NCI-H146 treated with DMSO at 0.1 percent for 48 hours (cell line): ENCODE measurements around the gene LRPPRC.
"Not testable (repeated sequence)": the region's sequence is repeated elsewhere in the genome, so short reads cannot be mapped to it uniquely, and the experiment has no call there.

Experiments
- DNase-seq: peaks from one replicate; lab custom pipeline; 2025; ENCODE audit not compliant: unreplicated experiment; lab: John Stamatoyannopoulos, UW

Gene LRPPRC

DNA sequence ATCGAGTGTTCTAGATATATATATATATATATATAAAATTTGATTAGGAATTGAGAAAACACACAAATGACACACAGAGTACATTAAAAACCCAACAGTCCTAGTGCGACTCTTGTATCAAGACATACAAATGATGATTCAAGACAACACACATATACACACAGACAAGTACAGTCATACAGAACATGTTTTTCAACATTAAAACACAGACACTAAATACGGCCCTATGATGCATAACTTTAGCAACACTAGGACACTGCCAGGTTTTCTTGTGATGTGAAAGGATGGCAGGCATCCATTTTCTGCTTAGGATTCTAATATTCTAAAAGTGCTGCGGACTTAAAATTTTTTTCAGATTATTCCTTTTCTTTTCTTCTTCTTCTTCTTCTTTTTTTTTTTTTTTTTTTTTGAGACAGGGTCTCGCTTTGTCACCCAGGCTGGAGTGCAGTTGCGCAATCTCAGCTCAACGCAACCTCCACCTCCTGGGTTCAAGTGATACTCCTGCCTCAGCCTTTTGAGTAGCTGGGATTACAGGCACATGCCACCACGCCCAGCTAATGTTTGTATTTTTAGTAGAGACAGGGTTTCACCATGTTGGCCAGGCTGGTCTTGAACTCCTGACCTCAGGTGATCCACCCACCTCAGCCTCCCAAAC, 84.5 kb downstream of the LRPPRC start:
- not testable (repeated sequence) for DNase-seq

DNA sequence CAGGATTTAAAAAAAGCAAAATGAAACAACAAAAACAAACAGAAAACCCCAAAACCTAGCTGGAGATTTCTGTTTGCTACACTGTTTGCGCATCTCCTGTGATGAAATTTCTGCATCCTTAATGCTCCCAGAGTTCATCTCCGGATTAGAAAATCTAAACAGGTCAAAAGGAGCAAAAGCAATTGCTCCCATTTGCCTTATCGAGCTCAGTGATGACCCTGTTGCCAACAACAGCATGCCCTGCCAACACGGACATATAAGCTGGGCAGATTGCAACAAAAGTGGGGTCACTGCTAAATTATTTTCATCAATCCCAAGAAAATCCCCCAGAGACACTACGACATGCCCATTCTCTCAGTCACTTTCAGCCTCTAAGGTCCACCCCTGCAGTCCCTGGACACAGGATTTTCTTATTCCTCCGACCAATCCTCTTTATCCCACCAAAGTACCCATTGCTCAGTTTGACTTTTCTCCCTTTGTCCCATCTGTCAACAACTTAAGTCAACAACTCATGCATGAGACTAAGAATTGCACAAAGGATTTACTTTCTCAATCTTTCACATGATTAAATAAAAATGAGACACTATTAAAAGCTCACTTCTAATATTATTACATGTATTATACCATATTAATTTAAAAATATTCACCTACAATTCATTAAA, 89.2 kb downstream of the LRPPRC start:
- DNase-seq: no peak

DNA sequence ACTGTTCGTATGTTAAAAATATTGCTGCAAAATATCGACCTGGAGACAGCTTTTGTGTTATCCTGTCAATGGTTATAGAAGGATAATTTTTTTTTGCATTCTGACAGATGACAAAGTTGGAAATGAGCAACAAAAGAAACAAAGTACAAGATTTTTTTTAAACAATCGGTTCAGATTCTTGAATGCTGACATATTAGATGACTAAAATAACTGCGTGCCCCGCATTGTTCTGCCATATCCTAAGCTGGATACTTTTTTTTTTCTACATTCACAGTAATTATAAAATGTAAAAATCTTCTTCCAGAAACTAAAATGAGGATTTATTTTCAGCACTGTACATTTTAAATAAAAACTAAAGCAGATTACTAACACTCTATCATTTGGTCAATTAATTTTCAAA, 89.9 kb downstream of the LRPPRC start:
- DNase-seq: no peak

DNA sequence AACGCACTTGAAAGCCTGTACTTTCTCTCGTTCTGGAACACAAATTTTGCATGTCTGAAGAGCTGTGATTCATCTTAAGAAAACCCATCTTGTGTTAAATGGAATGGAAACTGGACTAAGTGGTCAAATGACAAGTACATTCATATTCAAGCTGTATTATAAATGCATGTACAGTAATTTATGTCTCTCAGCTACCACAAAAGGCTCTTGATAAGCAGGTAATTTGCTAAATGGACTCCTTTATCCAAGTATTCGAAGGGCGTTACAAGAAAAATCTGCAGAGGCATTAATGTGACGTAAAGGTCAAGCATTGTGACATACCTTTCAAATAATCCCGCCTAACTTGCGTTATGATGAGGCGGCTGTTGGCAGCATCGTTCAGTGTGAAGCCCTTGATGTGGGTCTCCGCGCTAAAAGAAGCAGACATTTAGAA, 90.4 kb downstream of the LRPPRC start:
- no peak for DNase-seq

DNA sequence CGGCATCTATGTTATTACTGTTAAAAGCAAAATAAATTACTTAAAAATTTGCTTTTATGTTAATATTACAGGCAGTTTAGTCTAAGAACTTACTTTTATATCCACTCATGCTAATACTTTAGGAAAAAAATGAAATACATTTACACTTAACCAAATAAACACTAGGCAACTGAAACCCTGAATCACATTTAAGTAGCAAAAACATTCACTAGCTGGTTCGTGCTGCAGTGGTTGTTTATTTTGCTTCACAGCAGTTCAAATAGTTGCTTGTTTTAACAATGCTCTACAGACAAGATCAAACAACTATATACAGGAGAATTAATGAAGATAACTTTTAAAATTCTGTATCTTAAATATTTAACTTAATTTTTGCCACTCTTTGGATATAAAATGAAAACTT, 96.2 kb downstream of the LRPPRC start:
- no peak for DNase-seq

DNA sequence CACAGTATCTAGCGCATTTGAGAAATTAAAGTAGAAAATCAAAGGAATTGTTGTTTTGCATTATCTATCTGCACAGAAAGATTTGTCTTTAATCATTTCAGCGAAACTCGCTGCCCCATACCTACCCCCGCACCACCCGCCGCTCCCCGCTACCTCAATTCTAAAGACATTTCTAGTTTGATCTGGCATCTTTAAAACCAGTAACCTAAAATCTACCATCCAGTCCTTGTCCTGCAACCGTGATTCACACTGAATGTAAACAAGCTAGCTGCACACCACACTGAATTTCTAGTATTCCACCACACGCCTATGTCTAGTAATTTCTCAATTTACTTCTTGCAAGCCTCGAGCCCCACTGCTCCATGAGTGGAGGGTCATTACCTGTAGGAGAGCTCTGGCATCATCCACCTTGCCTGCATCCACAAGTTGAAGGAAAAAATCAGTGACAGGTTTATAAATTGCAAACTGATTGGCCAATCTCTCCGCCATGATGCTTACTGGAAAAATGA, 96.9 kb downstream of the LRPPRC start:
- DNase-seq: peak; percentile 47

DNA sequence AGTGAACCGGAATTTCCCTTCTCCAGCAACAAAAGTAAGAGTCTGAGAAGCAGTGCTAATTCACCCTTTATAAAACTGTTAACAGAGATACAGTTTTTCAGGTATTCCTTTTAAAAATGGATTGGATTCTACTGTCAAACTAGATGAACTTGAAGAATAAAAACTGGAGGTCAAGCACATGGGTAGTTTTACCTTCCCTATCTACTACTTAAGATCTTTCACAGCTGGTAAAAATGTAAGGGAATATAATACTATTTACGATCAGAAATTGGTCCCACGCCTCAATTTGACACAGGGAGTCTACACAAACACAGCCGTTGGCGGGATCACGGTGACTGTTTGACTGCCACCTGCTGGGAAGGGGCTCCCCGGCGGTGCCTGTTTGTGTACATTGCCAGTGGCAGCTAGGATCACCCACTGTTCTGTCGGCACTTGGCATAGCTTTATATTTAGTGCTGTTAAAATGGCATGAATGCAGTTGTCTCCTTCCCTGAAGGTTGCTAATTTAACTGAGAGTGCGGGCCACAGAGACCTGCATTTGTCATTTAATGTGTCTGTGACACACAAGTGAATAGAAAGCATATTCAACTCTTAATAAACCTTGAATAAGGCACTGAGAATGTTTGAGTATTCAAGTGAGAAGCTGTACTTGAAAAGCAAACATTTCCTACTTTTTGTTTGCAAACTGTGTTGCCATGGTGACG, 97.5 kb downstream of the LRPPRC start:
- peak; percentile 97 for DNase-seq

DNA sequence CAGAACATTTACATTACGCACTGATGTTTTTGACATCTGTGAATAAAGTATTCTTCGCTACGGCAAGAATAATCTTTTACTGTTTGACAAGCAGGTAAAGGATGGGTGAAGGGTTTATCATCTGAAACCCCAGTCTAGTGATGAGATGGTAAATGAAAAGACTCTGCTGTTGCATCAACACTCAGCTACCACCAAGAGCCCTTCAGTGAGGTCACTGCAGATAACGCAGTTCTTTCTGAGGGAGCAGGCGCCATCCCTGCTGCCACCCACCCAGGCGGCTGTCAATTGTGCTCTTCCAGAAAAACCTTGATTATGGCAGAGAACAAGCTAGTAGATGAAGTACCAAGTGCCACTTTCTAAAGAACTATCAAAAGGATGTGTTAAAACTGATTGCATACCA, 98.3 kb downstream of the LRPPRC start:
- DNase-seq: peak; percentile 60

DNA sequence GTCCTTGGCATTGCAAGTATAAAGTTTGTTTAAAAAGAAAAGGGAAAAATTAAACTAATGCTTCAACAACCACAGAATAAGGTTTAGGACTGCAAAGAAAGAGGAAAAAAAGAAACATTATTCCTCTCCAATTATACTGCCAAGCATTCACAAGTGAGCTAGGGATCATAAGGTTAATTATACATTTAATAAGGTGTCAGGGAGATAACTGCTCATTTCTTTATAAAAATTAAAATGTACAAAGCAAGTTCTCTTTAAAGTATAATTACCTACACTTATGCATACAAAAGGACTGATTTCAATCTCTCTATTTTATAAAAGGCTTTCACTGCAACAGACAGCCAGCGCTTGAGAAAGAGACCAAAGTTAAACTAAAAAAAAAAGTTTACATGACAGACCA, 98.9 kb downstream of the LRPPRC start:
- peak; percentile 85 for DNase-seq

DNA sequence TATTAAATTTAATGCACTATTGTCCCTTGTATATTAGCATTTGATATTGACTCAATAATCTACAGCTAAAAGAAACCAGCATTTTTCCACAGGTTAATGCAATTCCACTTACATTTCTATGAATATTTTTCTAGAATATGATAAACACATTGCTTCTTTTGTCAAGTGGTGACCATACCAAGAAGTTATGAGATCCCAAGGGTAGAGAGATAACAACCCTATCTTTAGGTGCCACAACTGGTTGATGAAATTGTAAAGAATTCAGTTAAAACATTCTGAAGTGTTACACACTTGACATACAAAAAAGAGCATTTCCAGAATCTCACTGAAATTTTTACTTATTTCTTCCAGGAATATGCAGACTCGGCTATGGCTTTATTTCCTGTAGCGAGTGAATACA, 101.0 kb downstream of the LRPPRC start:
- no peak for DNase-seq

DNA sequence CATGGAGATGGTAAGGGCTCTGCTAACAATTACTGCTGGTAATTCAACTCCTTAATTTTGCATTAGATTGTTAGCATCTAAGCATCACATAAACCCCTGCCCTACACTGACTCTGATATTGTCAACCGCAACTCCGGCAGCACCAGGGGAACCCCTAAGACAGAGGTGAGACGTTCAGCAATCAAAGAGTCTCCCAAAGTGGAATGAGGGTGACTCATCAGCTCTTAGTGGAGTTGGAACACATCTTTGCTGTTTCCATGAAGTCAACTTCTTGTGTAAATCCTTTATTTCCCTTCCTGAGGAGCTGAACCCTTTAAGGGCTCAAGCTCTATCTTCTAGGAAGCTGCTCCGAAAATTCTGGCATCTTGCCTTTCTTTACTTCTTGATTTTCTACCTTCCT, 104.9 kb downstream of the LRPPRC start:
- no peak for DNase-seq

DNA sequence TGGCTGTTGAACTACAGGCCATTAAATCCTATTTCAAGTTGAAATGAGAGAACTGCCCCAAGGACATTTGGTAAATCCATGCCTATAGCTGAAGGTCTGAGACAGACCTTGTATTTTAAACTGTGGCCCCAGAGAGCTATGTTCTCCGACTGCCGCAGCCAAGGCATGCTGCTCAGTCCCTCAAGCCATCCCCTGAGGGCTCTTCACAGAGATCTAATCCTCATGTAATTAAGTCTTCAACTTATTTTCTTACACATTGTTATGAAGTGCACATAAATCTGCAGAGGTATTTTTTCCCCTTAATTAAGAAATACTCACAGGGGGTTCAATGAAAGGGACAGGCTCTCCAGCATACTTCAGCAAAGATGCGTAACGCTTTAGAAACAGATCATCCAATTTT, 106.4 kb downstream of the LRPPRC start:
- DNase-seq: no peak

DNA sequence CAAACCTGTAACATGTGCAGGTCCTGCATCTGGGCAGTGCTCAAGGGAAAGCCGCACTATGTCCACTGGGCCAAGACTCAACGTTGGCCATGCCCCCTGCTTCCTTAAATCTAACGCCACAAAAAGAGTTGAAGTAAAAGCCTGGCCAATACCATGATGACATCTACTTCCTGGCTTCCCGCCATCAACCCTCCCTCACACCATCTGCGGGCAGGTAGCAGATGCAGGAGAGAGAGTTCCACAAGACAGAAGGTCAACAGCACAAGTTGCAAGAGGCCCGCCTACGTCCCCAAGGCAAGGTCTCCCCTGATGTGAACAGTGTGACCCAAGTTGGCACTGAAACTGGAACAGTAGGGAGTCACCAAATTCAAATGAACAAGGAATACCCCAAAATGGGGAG, 108.6 kb downstream of the LRPPRC start:
- no peak for DNase-seq

DNA sequence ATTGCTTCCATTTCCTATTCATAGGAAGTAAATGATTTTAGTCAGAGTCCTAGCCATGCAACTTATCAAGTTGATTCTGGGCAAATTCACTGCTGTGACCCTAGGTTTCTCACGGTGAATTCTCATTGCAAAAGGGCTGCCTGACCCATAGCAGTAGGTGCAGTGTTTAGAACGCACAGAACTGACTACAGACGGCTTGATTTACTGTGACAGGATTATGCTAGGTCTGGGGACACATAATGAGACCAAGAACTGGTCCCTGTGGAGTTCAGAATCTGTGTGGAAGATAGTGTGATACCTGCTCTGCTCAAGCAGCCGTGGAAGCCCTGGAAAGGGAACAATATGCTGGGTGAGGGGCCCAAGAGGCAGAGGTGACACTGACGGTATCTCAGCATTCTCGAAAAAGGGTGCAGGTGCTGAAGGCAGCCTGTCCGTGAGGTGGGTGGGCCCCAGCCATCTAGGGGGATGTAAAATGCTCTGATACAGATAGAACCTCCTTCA, 110.6 kb downstream of the LRPPRC start:
- no peak for DNase-seq

DNA sequence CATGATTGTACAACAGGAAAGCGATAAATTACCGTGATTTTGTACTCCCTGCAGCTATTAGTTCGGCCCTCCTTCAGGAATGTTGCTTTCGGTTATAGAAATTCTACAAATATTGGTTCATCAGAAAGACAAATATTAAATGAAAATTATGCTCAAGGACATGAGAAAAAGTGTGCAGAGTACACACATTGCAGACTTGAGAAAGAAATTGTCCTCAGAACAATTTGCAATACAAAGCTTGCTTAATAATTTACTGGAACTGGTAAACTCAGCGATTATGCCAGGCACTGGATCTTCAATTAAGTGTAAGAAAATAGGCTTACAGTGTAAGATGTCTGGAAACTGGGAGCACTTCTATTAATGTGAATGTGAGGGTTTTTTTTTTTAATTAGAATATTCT, 111.1 kb downstream of the LRPPRC start:
- DNase-seq: no peak

DNA sequence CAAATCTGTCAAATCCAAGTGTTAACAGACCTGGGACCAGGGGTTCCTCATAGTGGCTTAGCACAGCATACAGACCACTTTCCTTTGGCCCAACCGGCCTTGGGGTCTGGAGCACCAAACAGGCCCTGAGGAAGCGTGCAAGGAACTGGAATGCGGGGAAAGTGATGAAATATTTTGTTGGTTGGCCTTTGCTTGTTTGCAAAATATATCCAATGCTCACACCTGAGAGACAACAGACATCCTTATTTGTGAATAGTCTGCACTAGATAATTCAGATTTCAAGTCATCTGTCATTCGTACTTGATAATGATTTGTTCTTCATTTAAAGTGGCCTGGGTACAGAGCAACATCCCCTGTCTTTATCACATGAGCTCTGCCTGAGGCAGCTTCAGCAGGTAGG, 113.5 kb downstream of the LRPPRC start:
- DNase-seq: no peak

DNA sequence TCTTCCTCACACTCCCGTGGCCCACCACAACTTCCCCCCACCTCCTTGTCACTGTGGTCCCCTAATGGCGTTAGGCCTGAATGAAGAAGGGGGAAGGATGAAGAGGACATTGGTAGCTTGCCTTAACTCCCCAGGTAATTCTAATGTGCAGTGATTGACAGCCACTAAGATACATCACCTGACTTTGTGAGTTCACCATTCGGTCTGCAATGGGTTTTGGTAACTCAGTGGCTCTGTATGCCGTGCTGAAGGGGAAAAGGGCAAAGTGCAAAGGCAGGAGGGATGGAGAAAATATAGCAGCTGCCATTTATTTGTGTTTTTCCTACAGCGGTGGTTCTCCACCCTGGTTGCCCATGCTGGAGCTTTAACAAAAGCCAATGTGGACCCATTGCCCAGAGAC, 114.8 kb downstream of the LRPPRC start:
- DNase-seq: no peak

DNA sequence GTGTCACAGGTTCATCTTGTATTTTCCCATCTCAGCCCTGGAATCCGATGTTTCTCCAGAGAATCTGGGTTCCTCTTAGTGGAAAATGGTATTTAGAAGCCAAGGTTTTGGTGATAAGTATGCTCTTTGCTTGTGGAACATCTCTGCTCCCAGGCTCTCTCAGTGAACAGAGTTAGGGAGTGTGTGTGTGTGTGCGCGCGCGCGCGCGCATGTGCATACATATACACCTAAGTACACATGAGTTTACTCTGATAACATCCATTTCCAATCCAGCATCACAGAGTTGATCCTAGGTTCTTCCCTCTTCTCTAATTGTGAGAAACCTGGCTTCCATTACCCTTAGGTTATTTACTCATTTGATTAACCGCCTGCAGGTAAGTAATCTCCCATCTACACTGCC, 115.3 kb downstream of the LRPPRC start:
- DNase-seq: peak; percentile 47

DNA sequence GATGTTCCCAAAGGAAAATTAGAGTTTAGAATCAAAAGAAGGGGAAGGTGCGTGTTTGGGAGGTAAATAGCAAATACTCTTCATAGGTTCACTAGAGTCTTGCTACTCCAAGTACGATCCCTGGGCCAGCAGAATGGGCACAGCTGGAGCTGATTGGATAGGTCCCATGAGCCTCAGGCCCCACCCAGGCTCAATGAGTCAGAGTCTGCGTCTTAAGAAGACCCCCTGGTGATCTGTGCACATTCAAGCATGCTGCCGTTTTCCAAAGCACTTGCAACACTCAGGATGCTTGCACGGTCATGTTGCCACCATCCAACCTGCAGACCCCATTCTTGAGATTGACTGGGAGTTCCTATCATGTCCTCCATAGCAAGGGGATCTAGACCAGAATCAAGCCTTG, 116.5 kb downstream of the LRPPRC start:
- no peak for DNase-seq

DNA sequence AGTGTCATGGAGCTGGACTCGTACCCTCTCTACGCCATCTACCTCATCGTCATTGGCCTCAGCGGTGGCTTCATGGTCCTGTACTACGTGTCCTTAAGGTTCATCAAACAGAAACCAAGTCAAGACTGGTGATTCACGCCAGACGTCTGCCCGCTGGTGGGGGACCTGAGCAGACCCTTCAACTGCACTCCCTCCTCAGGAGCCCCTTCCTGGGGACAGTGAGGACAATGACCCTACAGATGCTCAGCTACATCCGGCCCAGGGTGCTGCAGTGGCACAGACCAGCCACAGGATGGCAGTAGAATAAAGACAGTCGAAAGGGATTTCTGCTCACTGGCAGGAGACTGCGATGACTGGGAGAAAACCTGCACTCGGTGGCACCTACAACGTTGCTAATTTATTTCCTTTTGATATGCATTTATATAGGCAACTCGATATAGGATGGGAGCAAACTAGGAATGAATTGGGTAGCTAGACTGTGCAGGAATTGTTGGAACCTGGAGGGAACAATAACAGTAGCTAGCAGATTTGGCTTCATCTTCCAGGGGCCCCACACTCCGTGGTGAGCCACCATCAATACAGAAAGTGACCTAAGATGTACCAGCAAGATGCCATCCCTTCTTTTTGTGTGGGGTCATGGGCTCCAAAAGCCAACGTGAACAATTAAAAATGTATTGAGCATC, 117.9 kb downstream of the LRPPRC start:
- DNase-seq: peak; percentile 80

DNA sequence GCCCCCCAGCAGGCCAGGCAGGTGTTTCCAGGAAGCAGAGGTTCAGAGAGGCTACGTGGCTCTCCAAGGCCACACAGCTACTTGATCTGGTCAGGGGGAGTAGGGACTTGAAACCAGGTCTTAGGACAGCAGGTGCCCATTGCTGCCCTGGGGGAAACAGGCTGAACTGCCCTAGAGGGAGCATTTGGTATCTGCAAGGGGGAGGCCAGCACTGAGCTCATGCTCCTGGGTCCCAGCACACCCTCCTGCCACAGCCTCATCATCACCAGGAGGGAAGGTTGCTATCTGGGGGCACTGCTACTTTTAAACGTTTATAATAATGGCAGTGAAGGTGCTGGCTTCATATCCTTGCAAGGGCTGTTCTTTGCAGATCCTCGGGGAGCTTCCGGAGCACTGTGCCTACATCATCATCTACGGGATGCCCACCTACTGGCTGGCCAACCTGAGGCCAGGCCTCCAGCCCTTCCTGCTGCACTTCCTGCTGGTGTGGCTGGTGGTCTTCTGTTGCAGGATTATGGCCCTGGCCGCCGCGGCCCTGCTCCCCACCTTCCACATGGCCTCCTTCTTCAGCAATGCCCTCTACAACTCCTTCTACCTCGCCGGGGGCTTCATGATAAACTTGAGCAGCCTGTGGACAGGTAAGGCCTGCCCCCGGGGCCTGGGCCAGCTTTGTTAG, 120.9 kb downstream of the LRPPRC start:
- DNase-seq: no peak
